ENCODE data around the gene SYNJ1. TPM values are rescaled to one million over a fixed set of nuclear protein-coding genes. Genes with fewer than 3 reads are reported as not detected.
A peak's percentile ranks its signal among the peaks of the same experiment; 100 is the strongest.

The SYNJ1 gene
- total and polyA plus RNA-seq, 9 of the 15 experiments (the other 6 are each of a cell fraction or from before 2014, with no cell fraction given): 2.4 to 10.6 (median 5.6) TPM

GRCh38 chr21:32612075-32612998 is 115.5 kb downstream of the SYNJ1 start, which contains the start of gene CFAP298 (continued):
- peak; percentile 99 for TF ChIP-seq ZBTB40 (IDR thresholded peaks at IDR 0.05)
- no peak for TF ChIP-seq ZBTB40 (CRISPR knock-in tag; IDR thresholded peaks at IDR 0.05)
- TF ChIP-seq NR2C2 (CRISPR knock-in tag; IDR thresholded peaks at IDR 0.05): 0 out of 2 replicates have a peak, but pooled peaks have one; percentile 42
- peak; percentile 88 for TF ChIP-seq NR2C2 (tag; IDR thresholded peaks at IDR 0.05)
- no peak for TF ChIP-seq CBX2 (IDR thresholded peaks at IDR 0.05; ENCODE audit: insufficient read depth, low read length, poor library complexity, severe bottlenecking)
- no peak for TF ChIP-seq CHCHD3 (CRISPR knock-in tag; IDR thresholded peaks at IDR 0.05)
- no peak for TF ChIP-seq GABPB2 (CRISPR knock-in tag; conservative IDR thresholded peaks at IDR 0.05)
- no peak for TF ChIP-seq ARID3B (CRISPR knock-in tag; IDR thresholded peaks at IDR 0.05; ENCODE audit: borderline replicate concordance)
- TF ChIP-seq PHTF2 (CRISPR knock-in tag; IDR thresholded peaks at IDR 0.05): no peak
- no peak for TF ChIP-seq HNRNPH1 (optimal IDR thresholded peaks at IDR 0.05; ENCODE audit: low read depth, low read length)
- no peak for TF ChIP-seq CTCFL (IDR thresholded peaks at IDR 0.05; ENCODE audit: borderline replicate concordance, insufficient read depth, low read depth, low read length, poor library complexity, severe bottlenecking)
- no peak for TF ChIP-seq MAFG (tag; conservative IDR thresholded peaks at IDR 0.05)
- TF ChIP-seq SIX5 (IDR thresholded peaks at IDR 0.05; ENCODE audit: borderline replicate concordance in 1 of 2, insufficient read depth in 1 of 2, low read depth in 1 of 2, low read length in 2 of 2): peak in 1 of 2 experiments; percentile 33; a peak in 2 of 4 replicates

Data from K562 (cell line).